ENCODE measurements around the gene SNX1.

SNX1 gene

DNA sequence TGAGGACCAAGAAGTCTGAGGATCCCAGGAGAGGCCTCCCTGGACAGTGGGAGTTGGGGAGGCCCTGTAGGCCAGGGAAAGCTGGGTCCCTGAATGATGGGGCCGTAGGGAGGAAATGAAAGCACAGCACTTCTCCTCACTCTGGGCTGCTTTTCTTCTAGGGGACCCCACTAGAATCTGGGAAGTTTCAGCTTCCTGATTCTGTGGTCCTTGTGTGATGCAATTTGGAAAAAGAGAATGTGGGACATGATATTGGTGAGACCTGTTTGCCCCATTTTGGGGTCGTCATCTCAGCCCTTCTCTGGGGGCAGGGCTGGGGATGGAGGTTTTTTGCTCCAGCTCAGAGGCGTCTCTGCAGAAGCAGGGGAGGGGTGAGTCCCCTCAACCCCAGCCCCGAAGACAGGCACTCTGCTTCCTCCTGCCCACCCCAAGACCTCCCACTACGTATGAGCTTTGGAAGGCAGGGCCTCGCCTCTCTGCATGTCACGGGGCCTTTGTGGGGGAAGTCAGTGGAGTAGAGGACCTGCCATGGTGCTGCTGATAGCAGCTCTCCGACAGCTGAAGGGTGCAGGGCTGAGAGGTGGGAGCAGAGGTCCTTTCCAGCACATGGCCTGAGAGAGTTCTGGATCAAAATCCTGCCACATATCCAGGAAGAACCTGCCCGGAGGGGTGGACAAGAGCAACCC is 54.3 kb downstream of the SNX1 start:
- Histone ChIP-seq H3K4me3 (ENCODE audit: insufficient read depth in 1 of 2, low read depth in 1 of 2, low read length in 2 of 2) (no peak overlapping the region), H3K9me3 (ENCODE audit: control insufficient read depth, low read length) (no peaks in the 10 kb centered on the region), H3K9ac (ENCODE audit: low read length) (no peak overlapping the region), H2BK120ac (ENCODE audit: low read depth, low read length) (no peak overlapping the region), H3K79me1 (replicated peaks; ENCODE audit: low read length, poor library complexity, severe bottlenecking) (no peaks in the 10 kb centered on the region), H3K4me2 (ENCODE audit: low read length, poor library complexity, severe bottlenecking) (no peak overlapping the region), H3K23ac (ENCODE audit: low read length in 2 of 2) (no peak overlapping the region), H3K4me1 (ENCODE audit: control insufficient read depth, insufficient read depth, low read depth, low read length) (peaks cover 39% of the 10 kb centered on the region), H4K91ac (ENCODE audit: low read length) (no peak overlapping the region), H2BK12ac (ENCODE audit: low read length in 2 of 2) (no peak overlapping the region), H3K4ac (ENCODE audit: low read depth in 1 of 2, low read length in 2 of 2) (no peak overlapping the region), H2BK5ac (ENCODE audit: low read depth, low read length, poor library complexity, severe bottlenecking) (no peak overlapping the region), H3K18ac (ENCODE audit: low read depth in 1 of 2, low read length in 2 of 2) (no peak overlapping the region), H2AFZ (ENCODE audit: low read depth, low read length) (no peak overlapping the region), H2BK15ac (ENCODE audit: low read depth, poor library complexity, severe bottlenecking) (no peak overlapping the region), H3K27me3 (ENCODE audit: control insufficient read depth in 1 of 2, insufficient read depth in 1 of 2, low read length in 2 of 2) (peaks cover 9 to 16% of the 10 kb centered on the region in 2 experiments), H3K14ac (ENCODE audit: low read length in 2 of 2) (no peak overlapping the region), H3K27ac (ENCODE audit: low read length, poor library complexity, severe bottlenecking) (no peak overlapping the region), H2AK5ac (ENCODE audit: low read length, severe bottlenecking) (no peak overlapping the region), H3K36me3 (ENCODE audit: control insufficient read depth in 1 of 2, insufficient read depth in 2 of 2, low read depth in 1 of 2, low read length in 2 of 2) (peaks cover 16 to 26% of the 10 kb centered on the region in 2 experiments), H4K8ac (ENCODE audit: low read length) (no peak overlapping the region)
- no peak for DNase-seq
- WGBS, result 90% methylated on average over 4 of the region's 9 CpGs

- Histone ChIP-seq H2BK12ac (ENCODE audit: low read length in 2 of 2) (no peak within 1 kb of the TSS), H3K27me3 (ENCODE audit: control insufficient read depth in 1 of 2, insufficient read depth in 1 of 2, low read length in 2 of 2) (peaks cover 9 to 16% of the 10 kb centered on the region in 2 experiments), H3K9me3 (ENCODE audit: control insufficient read depth, low read length) (no peaks in the 10 kb centered on the region), H3K4me2 (ENCODE audit: low read length, poor library complexity, severe bottlenecking) (peak within 1 kb of the TSS; percentile 81), H4K8ac (ENCODE audit: low read length) (peak within 1 kb of the TSS; percentile 13), H3K4me1 (ENCODE audit: control insufficient read depth, insufficient read depth, low read depth, low read length) (peaks cover 28% of the 10 kb centered on the region), H2BK15ac (ENCODE audit: low read depth, poor library complexity, severe bottlenecking) (peak within 1 kb of the TSS; percentile 58), H3K27ac (ENCODE audit: low read length, poor library complexity, severe bottlenecking) (no peak within 1 kb of the TSS), H2AFZ (ENCODE audit: low read depth, low read length) (peak within 1 kb of the TSS; percentile 60), H3K9ac (ENCODE audit: low read length) (no peak within 1 kb of the TSS), H2AK5ac (ENCODE audit: low read length, severe bottlenecking) (no peak within 1 kb of the TSS), H2BK5ac (ENCODE audit: low read depth, low read length, poor library complexity, severe bottlenecking) (no peak within 1 kb of the TSS), H4K91ac (ENCODE audit: low read length) (no peak within 1 kb of the TSS), H3K4me3 (ENCODE audit: insufficient read depth in 1 of 2, low read depth in 1 of 2, low read length in 2 of 2) (peak within 1 kb of the TSS; percentile 46 to 55), H2BK120ac (ENCODE audit: low read depth, low read length) (no peak within 1 kb of the TSS), H3K4ac (ENCODE audit: low read depth in 1 of 2, low read length in 2 of 2) (no peak within 1 kb of the TSS), H3K79me1 (replicated peaks; ENCODE audit: low read length, poor library complexity, severe bottlenecking) (peaks cover 2% of the 10 kb centered on the region), H3K23ac (ENCODE audit: low read length in 2 of 2) (peak within 1 kb of the TSS; percentile 46 to 81), H3K14ac (ENCODE audit: low read length in 2 of 2) (no peak within 1 kb of the TSS), H3K36me3 (ENCODE audit: control insufficient read depth in 1 of 2, insufficient read depth in 2 of 2, low read depth in 1 of 2, low read length in 2 of 2) (peaks cover 27 to 35% of the 10 kb centered on the region in 2 experiments), H3K18ac (ENCODE audit: low read depth in 1 of 2, low read length in 2 of 2) (peak within 1 kb of the TSS in 1 of 2 experiments; percentile 76)
- 4% methylated on average over 82 of the region's 83 CpGs for WGBS
- DNase-seq, result peak; percentile 16
Observed at GRCh38 chr15:64151727-64152506, 56.1 kb downstream of the SNX1 start, which contains the start of gene SNX22. TSS of gene SNX22 (plus strand) at chr15:64151731. CDS start at chr15:64151776, 45 bp downstream.

DNA sequence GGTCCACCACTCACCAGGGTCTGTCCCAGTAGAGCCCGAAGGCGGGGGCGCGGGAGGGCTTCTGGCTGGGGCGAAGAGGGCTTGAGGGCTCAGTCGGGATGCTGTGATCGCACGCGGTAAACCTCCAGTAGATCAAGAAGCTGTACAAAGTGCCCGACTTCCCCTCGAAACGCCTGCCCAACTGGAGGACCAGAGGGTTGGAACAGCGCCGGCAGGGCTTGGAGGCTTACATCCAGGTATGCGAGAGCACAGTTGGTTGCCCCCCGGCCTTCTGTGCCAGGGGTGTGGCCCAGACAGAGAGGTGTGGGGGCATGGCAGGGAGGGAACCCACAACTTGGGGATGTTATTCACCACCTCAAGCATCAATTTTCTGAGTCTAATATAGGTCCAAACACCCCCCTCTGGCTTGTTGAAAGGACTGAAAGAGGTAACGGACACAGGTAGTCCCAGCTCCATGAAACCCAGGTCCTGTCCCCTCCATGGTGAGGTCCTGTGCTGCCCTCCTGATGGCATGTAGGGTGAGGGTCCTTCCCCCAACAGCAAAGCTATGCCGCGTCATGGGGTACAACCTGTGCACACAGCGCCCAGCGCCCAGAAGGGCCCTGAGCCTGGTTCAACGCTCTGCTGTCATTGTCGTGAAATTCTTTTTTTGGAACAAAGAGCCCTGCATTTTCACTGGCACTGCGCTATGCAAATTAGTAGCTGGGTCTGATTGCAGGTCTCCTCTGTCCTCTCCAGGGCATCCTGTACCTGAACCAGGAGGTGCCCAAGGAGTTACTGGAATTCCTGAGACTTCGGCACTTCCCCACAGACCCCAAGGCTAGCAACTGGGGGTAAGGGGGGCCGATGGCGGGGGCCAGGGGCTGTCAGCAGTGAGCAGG is 57.0 kb downstream of the SNX1 start:
- Histone ChIP-seq H2BK15ac (ENCODE audit: low read depth, poor library complexity, severe bottlenecking) (no peak overlapping the region), H3K23ac (ENCODE audit: low read length in 2 of 2) (peak overlapping the region in 1 of 2 experiments; percentile 46), H2BK12ac (ENCODE audit: low read length in 2 of 2) (no peak overlapping the region)

More for the DNA sequence above, 57.0 kb downstream of the SNX1 start:
- no peak overlapping the region for H4K91ac ChIP-seq (ENCODE audit: low read length)
- H2BK5ac ChIP-seq (ENCODE audit: low read depth, low read length, poor library complexity, severe bottlenecking), result no peak overlapping the region
- no peak overlapping the region for H3K27ac ChIP-seq (ENCODE audit: low read length, poor library complexity, severe bottlenecking)
- H2BK120ac ChIP-seq (ENCODE audit: low read depth, low read length), result no peak overlapping the region
- no peak overlapping the region for H2AK5ac ChIP-seq (ENCODE audit: low read length, severe bottlenecking)
- H3K9ac ChIP-seq (ENCODE audit: low read length), result no peak overlapping the region
- no peak overlapping the region for H3K4ac ChIP-seq (ENCODE audit: low read depth in 1 of 2, low read length in 2 of 2)
- peaks cover 2% of the 10 kb centered on the region for H3K79me1 ChIP-seq (replicated peaks; ENCODE audit: low read length, poor library complexity, severe bottlenecking)
- 42% methylated on average over 26 of the region's 27 CpGs for WGBS
- H3K4me2 ChIP-seq (ENCODE audit: low read length, poor library complexity, severe bottlenecking), result peak overlapping the region; percentile 81
- peak overlapping the region; percentile 13 for H4K8ac ChIP-seq (ENCODE audit: low read length)
- DNase-seq, result peak; percentile 9
- H3K4me1 ChIP-seq (ENCODE audit: control insufficient read depth, insufficient read depth, low read depth, low read length), result peaks cover 24% of the 10 kb centered on the region
- peak overlapping the region; percentile 46 to 55 for H3K4me3 ChIP-seq (ENCODE audit: insufficient read depth in 1 of 2, low read depth in 1 of 2, low read length in 2 of 2)
- H2AFZ ChIP-seq (ENCODE audit: low read depth, low read length), result no peak overlapping the region
- H3K14ac ChIP-seq (ENCODE audit: low read length in 2 of 2), result no peak overlapping the region
- H3K27me3 ChIP-seq (ENCODE audit: control insufficient read depth in 1 of 2, insufficient read depth in 1 of 2, low read length in 2 of 2), result peaks cover 9 to 16% of the 10 kb centered on the region in 2 experiments
- H3K36me3 ChIP-seq (ENCODE audit: control insufficient read depth in 1 of 2, insufficient read depth in 2 of 2, low read depth in 1 of 2, low read length in 2 of 2), result peaks cover 35 to 38% of the 10 kb centered on the region in 2 experiments
- H3K9me3 ChIP-seq (ENCODE audit: control insufficient read depth, low read length), result no peaks in the 10 kb centered on the region
- no peak overlapping the region for H3K18ac ChIP-seq (ENCODE audit: low read depth in 1 of 2, low read length in 2 of 2)

Data from mesenchymal stem cell (in vitro differentiated cells and primary cell).